ENCODE data around the gene HMCES. TPM values are rescaled to one million over a fixed set of nuclear protein-coding genes. Genes with fewer than 3 reads are reported as not detected.

Gene HMCES
- total and polyA plus RNA-seq, 2 of the 13 experiments (the other 11 are each of a cell fraction or from before 2014, with no cell fraction given): 16.1 to 37.5 TPM

GRCh38 chr3:129313665-129314385 is 35.2 kb downstream of the HMCES start (continued):
- TF ChIP-seq ZNF549 (CRISPR knock-in tag; IDR thresholded peaks at IDR 0.05) (no peak), U2AF1 (optimal IDR thresholded peaks at IDR 0.05; ENCODE audit: low read depth, low read length) (no peak), TFDP2 (CRISPR knock-in tag; IDR thresholded peaks at IDR 0.05) (0 out of 2 replicates have a peak, but pooled peaks have one; percentile 36), TSC22D2 (CRISPR knock-in tag; IDR thresholded peaks at IDR 0.05; ENCODE audit: borderline replicate concordance) (no peak), ZNF547 (CRISPR knock-in tag; IDR thresholded peaks at IDR 0.05) (no peak), TBL1XR1 (IDR thresholded peaks at IDR 0.05; ENCODE audit: borderline replicate concordance, low read length, partially characterized antibody) (no peak), ZIK1 (CRISPR knock-in tag; IDR thresholded peaks at IDR 0.05; ENCODE audit: borderline replicate concordance, low read depth) (no peak), RXRB (CRISPR knock-in tag; IDR thresholded peaks at IDR 0.05; ENCODE audit: borderline replicate concordance) (peak; percentile 43; the same call in 1 of the 2 replicates), FOXP4 (CRISPR knock-in tag; IDR thresholded peaks at IDR 0.05) (peak; percentile 40), MED13 (CRISPR knock-in tag; IDR thresholded peaks at IDR 0.05) (no peak), HNF4A (CRISPR knock-in tag; IDR thresholded peaks at IDR 0.05) (peak; percentile 87), SMAD3 (CRISPR knock-in tag; IDR thresholded peaks at IDR 0.05) (no peak), AKAP8 (CRISPR knock-in tag; IDR thresholded peaks at IDR 0.05) (0 out of 2 replicates have a peak, but pooled peaks have one; percentile 45), SALL2 (CRISPR knock-in tag; IDR thresholded peaks at IDR 0.05) (no peak), ZNF407 (CRISPR knock-in tag; IDR thresholded peaks at IDR 0.05; ENCODE audit: not compliant biosample characterization) (no peak), POLR2G (IDR thresholded peaks at IDR 0.05; ENCODE audit: low read depth, low read length) (peak; percentile 35), FOXJ3 (CRISPR knock-in tag; IDR thresholded peaks at IDR 0.05; ENCODE audit: borderline replicate concordance) (peak; percentile 30; the same call in 1 of the 2 replicates), MATR3 (CRISPR knock-in tag; IDR thresholded peaks at IDR 0.05) (no peak)
